Mucosa of gallbladder (tissue), 1 donor: ENCODE data around the gene PLCB4. TPM values are rescaled to one million over a fixed set of nuclear protein-coding genes. Genes with fewer than 3 reads are reported as not detected.

Source experiments
- DNase-seq: peaks from one replicate; pipeline ENCODE4 v3.0.0-alpha.2; 2020; ENCODE audit warnings: low spot score
- total RNA-seq: library from RNA; stranded (reverse); gene quantifications from one replicate; pipeline ENCODE4 v1.2.1, GENCODE V29; 2021
- donor health status: DM: no; HTN: no; CAD: no.

The PLCB4 gene
- total RNA-seq, 1 donor from 2014 or later = 27.2 TPM

- no peak for DNase-seq
Observed at GRCh38 chr20:9220874-9221547, 152.1 kb downstream of the PLCB4 start.

- DNase-seq = no peak
Observed at GRCh38 chr20:9223296-9223695, 154.4 kb downstream of the PLCB4 start.

- no peak for DNase-seq
Observed at GRCh38 chr20:9225879-9226278, 157.0 kb downstream of the PLCB4 start.

- no peak for DNase-seq
Observed at GRCh38 chr20:9227896-9228615, 159.2 kb downstream of the PLCB4 start.

- DNase-seq = peak; percentile 31
Observed at GRCh38 chr20:9228774-9229450, 160.0 kb downstream of the PLCB4 start.

GRCh38 chr20:9230406-9230805 is 161.5 kb downstream of the PLCB4 start:
- no peak for DNase-seq

GRCh38 chr20:9233804-9234203 is 164.9 kb downstream of the PLCB4 start:
- DNase-seq = no peak

- DNase-seq = no peak
Observed at GRCh38 chr20:9235518-9235917, 166.6 kb downstream of the PLCB4 start.

GRCh38 chr20:9236458-9236857 is 167.6 kb downstream of the PLCB4 start:
- DNase-seq = no peak

- DNase-seq = no peak
Observed at GRCh38 chr20:9241232-9241692, 172.4 kb downstream of the PLCB4 start.

- no peak for DNase-seq
Observed at GRCh38 chr20:9241721-9242427, 173.0 kb downstream of the PLCB4 start.

GRCh38 chr20:9243986-9244385 is 175.1 kb downstream of the PLCB4 start:
- no peak for DNase-seq

- no peak for DNase-seq
Observed at GRCh38 chr20:9244811-9245210, 175.9 kb downstream of the PLCB4 start.

- no peak for DNase-seq
Observed at GRCh38 chr20:9246731-9247130, 177.8 kb downstream of the PLCB4 start.

GRCh38 chr20:9250511-9250910 is 181.6 kb downstream of the PLCB4 start:
- no peak for DNase-seq

GRCh38 chr20:9253006-9253539 is 184.2 kb downstream of the PLCB4 start:
- DNase-seq = peak; percentile 17

GRCh38 chr20:9255171-9255570 is 186.3 kb downstream of the PLCB4 start:
- DNase-seq = no peak

GRCh38 chr20:9256393-9256792 is 187.5 kb downstream of the PLCB4 start:
- DNase-seq = no peak

- no peak for DNase-seq
Observed at GRCh38 chr20:9258901-9259300, 190.0 kb downstream of the PLCB4 start.

GRCh38 chr20:9260027-9260426 is 191.1 kb downstream of the PLCB4 start:
- no peak for DNase-seq

- DNase-seq = no peak
Observed at GRCh38 chr20:9261781-9262180, 192.9 kb downstream of the PLCB4 start.

GRCh38 chr20:9262653-9263194 is 193.8 kb downstream of the PLCB4 start:
- DNase-seq = no peak
